UCSD-AML1 (cell line): ENCODE measurements around the gene SF3A2.
A peak's percentile ranks its signal among the peaks of the same experiment; 100 is the strongest.

Experiments
- DNase-seq: peaks from one replicate; lab custom pipeline; 2025; ENCODE audit not compliant: unreplicated experiment; lab: John Stamatoyannopoulos, UW

Gene SF3A2

GRCh38 chr19:2226051-2226839, 10.4 kb upstream of the SF3A2 start:
- DNase-seq: no peak

DNA sequence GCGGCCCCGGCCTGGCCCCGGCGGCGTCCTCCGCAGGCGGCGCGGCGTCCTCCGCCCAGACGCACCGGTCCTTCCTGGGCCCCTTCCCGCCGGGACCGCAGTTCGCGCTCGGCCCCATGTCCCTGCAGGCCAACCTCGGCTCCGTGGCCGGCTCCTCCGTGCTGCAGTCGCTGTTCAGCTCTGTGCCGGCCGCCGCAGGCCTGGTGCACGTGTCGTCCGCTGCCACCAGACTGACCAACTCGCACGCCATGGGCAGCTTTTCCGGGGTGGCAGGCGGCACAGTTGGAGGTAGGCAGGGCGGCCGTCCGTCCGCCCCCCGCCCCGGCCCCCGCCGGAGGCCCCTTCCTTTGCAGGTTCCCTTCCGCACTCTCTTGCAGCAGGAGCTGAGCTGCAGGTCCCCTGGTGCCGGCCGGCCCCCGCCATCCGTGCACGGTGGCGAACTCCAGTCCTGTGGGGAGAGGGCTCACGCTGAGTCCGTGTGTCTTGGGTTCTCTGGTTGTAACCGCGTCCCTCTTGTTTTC, 9.7 kb upstream of the SF3A2 start:
- DNase-seq: no peak

- DNase-seq: no peak
Observed at GRCh38 chr19:2227415-2228156, 9.0 kb upstream of the SF3A2 start.

- DNase-seq: no peak
Observed at GRCh38 chr19:2228157-2229030, 8.2 kb upstream of the SF3A2 start.

- no peak for DNase-seq
Observed at GRCh38 chr19:2229103-2230032, 7.3 kb upstream of the SF3A2 start.

GRCh38 chr19:2230033-2230531, 6.5 kb upstream of the SF3A2 start:
- DNase-seq: no peak

- no peak for DNase-seq
Observed at GRCh38 chr19:2230807-2231533, 5.7 kb upstream of the SF3A2 start.

DNA sequence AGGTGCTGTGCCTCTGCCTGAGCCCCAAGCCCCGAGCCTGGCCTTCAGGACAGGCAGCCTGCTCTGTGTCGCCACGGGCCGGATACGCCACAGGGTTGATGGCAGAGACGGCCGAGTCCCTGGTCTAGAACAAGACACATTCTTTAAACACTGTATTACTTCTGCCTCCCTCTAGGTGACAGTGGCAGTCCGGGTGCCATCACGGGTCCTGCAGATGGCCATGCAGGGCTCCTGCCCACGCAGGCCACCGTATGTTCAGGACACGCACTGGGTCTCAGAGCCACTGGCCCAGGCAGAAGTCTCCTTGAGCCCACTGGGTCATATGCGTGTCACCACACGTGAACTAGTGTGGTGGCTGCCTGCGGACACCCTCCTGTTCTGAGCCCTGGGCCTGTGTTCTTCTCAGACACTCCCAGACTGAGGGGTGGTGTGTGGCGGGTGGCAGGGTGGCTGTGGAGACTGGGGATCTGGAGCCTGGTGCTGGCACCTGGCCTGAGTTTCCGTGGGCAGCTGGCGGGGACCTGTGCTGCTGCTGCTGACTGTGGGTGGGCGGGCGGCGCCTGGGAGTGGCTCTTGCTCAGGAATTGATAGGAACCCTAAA, 4.9 kb upstream of the SF3A2 start:
- DNase-seq: no peak

DNA sequence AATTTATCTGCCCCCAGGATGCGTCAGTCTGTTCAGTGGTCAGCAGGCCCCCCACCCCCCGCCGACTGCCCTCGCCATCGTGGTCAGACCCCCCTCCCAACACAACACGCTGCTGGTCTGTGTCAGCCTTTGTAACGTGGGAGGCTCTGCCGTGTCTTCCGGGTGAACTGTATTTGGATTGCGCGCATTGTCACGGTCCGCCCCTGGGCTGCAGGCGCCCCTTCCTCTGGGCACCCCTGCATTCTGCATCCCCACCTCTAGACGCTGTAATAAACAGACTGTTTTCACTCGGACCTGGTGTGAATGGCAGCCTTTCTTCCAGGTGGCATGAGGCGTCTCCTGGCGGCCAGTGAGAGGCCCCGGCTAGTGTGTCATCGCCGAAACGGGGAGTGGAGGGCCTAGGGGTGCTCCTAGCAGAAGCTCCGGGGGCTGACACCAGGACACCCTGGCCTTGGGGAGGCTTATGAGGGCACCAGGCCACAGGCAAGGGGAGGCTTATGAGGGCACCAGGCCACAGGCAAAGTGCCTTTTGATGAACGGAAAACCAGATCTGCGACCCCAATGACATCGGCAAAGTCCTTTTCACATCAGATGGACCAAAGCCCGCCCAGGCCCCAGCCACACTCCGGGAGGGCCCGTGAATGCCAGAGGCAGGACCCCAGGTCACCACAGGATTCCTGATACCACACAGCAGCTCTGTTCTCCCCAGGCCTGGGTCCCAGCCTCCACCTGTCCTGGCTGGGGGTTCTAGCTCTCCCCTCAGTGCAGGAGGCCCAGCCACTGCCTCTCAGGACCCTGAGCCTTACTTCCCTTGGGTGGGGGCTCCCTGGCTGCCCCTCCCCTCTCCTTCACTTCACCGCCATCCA, 4.1 kb upstream of the SF3A2 start:
- DNase-seq: no peak

DNA sequence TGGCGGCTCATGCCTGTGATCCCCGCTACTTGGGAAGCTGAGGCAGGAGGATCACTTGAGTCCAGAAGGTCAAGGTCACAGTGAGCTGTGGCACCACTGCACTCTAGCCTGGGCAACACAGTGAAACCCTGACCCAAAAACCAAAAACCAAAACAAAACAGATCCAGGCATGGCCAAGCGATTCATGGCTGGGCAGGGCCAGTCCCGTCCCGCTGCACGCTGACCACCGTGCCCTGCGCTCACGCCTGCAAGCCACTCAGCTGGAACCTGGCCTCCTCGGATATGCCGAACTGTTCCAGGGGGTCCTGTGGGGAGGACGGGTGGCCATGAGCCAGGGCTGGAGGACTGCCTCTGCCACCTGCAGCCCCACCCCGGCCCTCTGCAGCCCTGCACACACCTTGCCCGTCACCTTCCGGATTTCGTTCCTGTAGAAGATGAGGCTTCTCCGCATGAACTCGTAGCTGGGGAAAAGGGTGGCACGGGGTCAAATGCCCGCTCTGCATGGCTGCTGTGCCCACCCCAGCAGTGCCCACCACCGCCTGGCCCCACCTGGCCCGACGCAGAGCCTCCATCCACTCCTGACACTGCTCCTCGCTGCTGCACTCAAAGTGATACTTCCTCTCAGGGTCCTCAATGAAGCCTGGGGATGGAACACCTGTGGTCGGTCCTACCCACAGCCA, 2.9 kb upstream of the SF3A2 start:
- no peak for DNase-seq

DNA sequence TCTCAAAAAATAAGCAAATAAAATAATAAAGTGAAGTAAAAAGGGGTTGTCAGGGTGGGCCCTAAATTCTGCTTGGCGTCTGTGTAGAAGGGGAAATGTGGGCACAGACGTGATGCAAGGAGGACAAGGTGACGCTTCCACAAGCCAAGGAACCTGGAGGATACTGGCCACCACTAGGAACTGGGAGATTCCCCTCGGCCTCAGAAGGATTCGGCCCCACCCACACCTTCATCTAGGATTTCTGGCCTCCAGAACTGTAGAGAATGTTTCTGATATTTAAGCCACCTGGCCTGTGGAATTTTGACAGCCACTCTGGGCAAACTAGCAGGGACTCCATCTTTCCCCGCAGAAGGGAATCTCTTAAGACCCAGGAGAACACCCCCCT, 1.6 kb upstream of the SF3A2 start:
- no peak for DNase-seq

- DNase-seq: peak; percentile 36
Observed at GRCh38 chr19:2235381-2236063, 1.1 kb upstream of the SF3A2 start.

DNA sequence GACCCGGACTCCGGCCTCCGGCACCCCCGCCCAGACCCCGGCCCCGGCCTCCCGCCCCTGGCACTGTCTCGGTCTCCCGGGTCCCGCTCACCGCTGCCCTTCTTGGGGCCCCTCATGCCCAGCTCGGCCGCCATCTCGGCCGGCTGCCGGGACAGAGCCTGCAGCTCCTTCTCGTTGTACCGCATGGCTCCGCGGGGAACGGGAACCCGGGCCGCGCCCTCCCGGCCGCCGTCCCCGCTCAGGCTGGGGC, 635 bp upstream of the SF3A2 start:
- no peak for DNase-seq

- DNase-seq: no peak
Observed at GRCh38 chr19:2237051-2237868, 636 bp downstream of the SF3A2 start.

DNA sequence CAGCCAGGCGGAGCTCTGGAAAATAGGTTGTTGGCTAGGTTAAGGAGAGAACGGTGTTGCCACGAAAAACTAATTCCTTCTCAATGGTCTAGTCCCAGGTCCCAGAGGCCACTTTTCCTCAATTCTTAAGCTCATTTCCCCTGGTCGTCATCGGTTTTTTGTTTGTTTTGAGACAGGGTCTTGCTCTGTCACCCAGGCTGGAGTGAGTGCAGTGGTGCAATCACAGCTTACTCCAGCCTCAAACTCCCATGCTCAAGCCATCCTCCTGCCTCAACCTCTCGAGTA, 1.2 kb downstream of the SF3A2 start:
- no peak for DNase-seq

GRCh38 chr19:2239173-2239572, 2.5 kb downstream of the SF3A2 start:
- no peak for DNase-seq
